OCI-LY7 (cell line): ENCODE data around the gene SP140L.

Experiments used
- CTCF ChIP-seq: fragments of 200-600 bp; sonication (generic); conservative IDR thresholded peaks from 2 replicates; pipeline ENCODE4 v1.5.1; 2014; ENCODE audit warnings: mild to moderate bottlenecking, antibody characterized with exemption, low read length, moderate library complexity, mixed read lengths
- EZH2phosphoT487 ChIP-seq: fragments of 200-600 bp; sonication (generic); IDR thresholded peaks from 2 replicates; pipeline ENCODE4 v1.6.1; 2018; ENCODE audit warnings: low read depth, borderline replicate concordance, mild to moderate bottlenecking, mixed run types, antibody characterized with exemption, low read length, moderate library complexity, mixed read lengths

DNA sequence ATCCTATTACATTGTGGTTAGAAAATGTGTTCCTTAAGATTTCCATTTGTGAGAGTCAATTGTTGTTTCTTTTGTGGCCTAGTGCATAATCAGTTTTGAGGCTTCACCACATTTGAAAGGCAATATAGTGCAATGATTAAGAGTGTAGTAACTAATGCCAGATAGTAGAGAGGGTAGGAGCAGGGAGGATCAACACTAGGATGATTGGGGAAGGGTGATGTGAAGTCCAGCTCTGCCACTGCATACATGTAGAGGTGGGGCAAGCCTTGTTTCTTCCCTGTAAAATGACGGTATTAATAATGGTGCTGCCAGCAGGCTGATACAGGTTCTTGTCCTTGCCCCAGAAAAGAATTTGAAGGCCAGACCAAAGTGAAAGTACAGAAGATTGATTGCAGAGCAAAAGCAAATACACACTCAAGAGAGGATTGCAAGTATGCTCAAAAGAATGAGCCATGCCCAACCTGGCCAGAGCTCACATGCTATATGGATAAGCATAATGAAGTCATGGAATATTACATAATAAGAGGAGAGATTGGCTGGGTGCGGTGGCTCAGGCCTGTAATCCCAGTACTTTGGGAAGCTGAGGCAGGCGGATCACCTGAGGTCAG lies 97.0 kb downstream of the SP140L start:
- TF ChIP-seq CTCF, result no peak
- TF ChIP-seq EZH2phosphoT487, result no peak
